Head of caudate nucleus (tissue), 42 donors: ENCODE results near the gene ACTMAP.
"Not testable (repeated sequence)": the region's sequence is repeated elsewhere in the genome, so short reads cannot be mapped to it uniquely, and the experiment has no call there.

Source experiments
- DNase-seq, 42 donors: peaks; one replicate each; pipeline versions ENCODE4 v3.0.0 to v3.0.0-alpha.2; 2020 to 2021; ENCODE audit warnings: mixed read lengths in 7 of 42
- intact Hi-C: fragments of 100-400 bp; cut with DNase I; formaldehyde crosslinking; loops from one replicate; pipeline ENCODE4 v1.15.0; 2022

ACTMAP gene

GRCh38 chr19:40750874-40751537, 729 bp upstream of the ACTMAP start, which contains the start of gene SNRPA:
Gene SNRPA (plus strand): TSS chr19:40751203. CDS start chr19:40751409, 206 bp downstream.
- peak; percentile 94 to 99 (median 98) for DNase-seq
- intact Hi-C loops: loop anchor here (2.0 kb wide), 1 partner anchor 36 kb away; no protein-coding TSS in a partner anchor

- intact Hi-C loops: no loop called here
- no peak for DNase-seq
Measured at GRCh38 chr19:40747536-40747935, 2.7 kb downstream of the ACTMAP start.

GRCh38 chr19:40745402-40745780, 4.9 kb downstream of the ACTMAP start:
- intact Hi-C loops: no loop called here
- DNase-seq: no peak

- peak in 1 of 42 donors; percentile 71 for DNase-seq
- intact Hi-C loops: no loop called here
Measured at GRCh38 chr19:40744554-40745401, 5.5 kb downstream of the ACTMAP start.

GRCh38 chr19:40743926-40744325, 6.4 kb downstream of the ACTMAP start:
- DNase-seq: no peak
- intact Hi-C loops: no loop called here

GRCh38 chr19:40742886-40743285, 7.4 kb downstream of the ACTMAP start:
- intact Hi-C loops: no loop called here

GRCh38 chr19:40742477-40742876, 7.8 kb downstream of the ACTMAP start:
- DNase-seq: no peak
- intact Hi-C loops: no loop called here

More at GRCh38 chr19:40742886-40743285, 7.4 kb downstream of the ACTMAP start:
- no peak for DNase-seq

GRCh38 chr19:40741527-40742390, 8.5 kb downstream of the ACTMAP start:
- intact Hi-C loops: no loop called here
- no peak for DNase-seq

- DNase-seq: peak in 28 of 42 donors; percentile 23 to 84 (median 50)
- intact Hi-C loops: no loop called here
Measured at GRCh38 chr19:40740747-40741146, 9.5 kb downstream of the ACTMAP start.

- intact Hi-C loops: no loop called here
Measured at GRCh38 chr19:40739871-40740703, 10.2 kb downstream of the ACTMAP start.

GRCh38 chr19:40739030-40739839, 11.0 kb downstream of the ACTMAP start:
- no peak for DNase-seq
- intact Hi-C loops: no loop called here

More at GRCh38 chr19:40739871-40740703, 10.2 kb downstream of the ACTMAP start:
- DNase-seq: no peak

GRCh38 chr19:40737102-40737644, 13.1 kb downstream of the ACTMAP start:
- intact Hi-C loops: no loop called here
- no peak for DNase-seq

GRCh38 chr19:40736661-40737060, 13.6 kb downstream of the ACTMAP start:
- intact Hi-C loops: no loop called here
- no peak for DNase-seq

GRCh38 chr19:40735013-40735771, 15.1 kb downstream of the ACTMAP start:
- DNase-seq: no peak
- intact Hi-C loops: no loop called here

- DNase-seq: no peak
- intact Hi-C loops: no loop called here
Measured at GRCh38 chr19:40733149-40733548, 17.1 kb downstream of the ACTMAP start.

GRCh38 chr19:40732304-40732703, 18.0 kb downstream of the ACTMAP start:
- DNase-seq, intact Hi-C loops: not testable (repeated sequence)

- DNase-seq, intact Hi-C loops: not testable (repeated sequence)
Measured at GRCh38 chr19:40730065-40730464, 20.2 kb downstream of the ACTMAP start.
